OCI-LY3 (cell line): ENCODE results near the gene INPP5E.
"Not testable (repeated sequence)": the region's sequence is repeated elsewhere in the genome, so short reads cannot be mapped to it uniquely, and the experiment has no call there.

Experiments used
- H2AFZ ChIP-seq: fragments of 200-600, 300-600 bp; shearing (Covaris generic); 2 replicates; pipeline ENCODE4 v1.6.0; 2014; ENCODE audit warnings: antibody characterized with exemption, low read depth, low read length
- H3K27ac ChIP-seq: fragments of 200-600, 300-600 bp; sonication (generic); 2 replicates; pipeline ENCODE4 v1.5.1; 2014; ENCODE audit warnings: mild to moderate bottlenecking, low read length, moderate library complexity, mixed read lengths
- H3K27me3 ChIP-seq: fragments of 200-600, 300-600 bp; sonication (generic); 2 replicates; pipeline ENCODE4 v1.6.1; 2014; ENCODE audit warnings: low read depth, low read length, mixed read lengths
- H3K36me3 ChIP-seq: fragments of 200-600, 300-600 bp; sonication (generic); replicated peaks from 2 replicates; pipeline ENCODE3; 2014; ENCODE audit warnings: low read depth, low read length, mixed read lengths
- H3K4me1 ChIP-seq: fragments of 300-600, 200-600 bp; sonication (generic); 2 replicates; pipeline ENCODE4 v1.6.1; 2014; ENCODE audit warnings: low read length, mixed read lengths
- H3K4me2 ChIP-seq: fragments of 200-600, 300-600 bp; sonication (generic); 2 replicates; pipeline ENCODE4 v1.6.1; 2014; ENCODE audit warnings: low read length, mixed read lengths
- H3K4me3 ChIP-seq: fragments of 300-600, 200-600 bp; sonication (generic); 2 replicates; pipeline ENCODE4 v1.5.1; 2014; ENCODE audit warnings: antibody characterized with exemption, mild to moderate bottlenecking, low read length, moderate library complexity
- H3K79me2 ChIP-seq: fragments of 300-600, 200-600 bp; shearing (Covaris generic); 2 replicates; pipeline ENCODE4 v1.6.1; 2014; ENCODE audit warnings: mild to moderate bottlenecking, low read length, mixed read lengths
- H3K9ac ChIP-seq: fragments of 300-600, 200-600 bp; shearing (Covaris generic); 2 replicates; pipeline ENCODE4 v1.6.0; 2014; ENCODE audit warnings: mild to moderate bottlenecking, low read length, moderate library complexity
- H3K9me3 ChIP-seq: fragments of 200-600, 300-600 bp; shearing (Covaris generic); 2 replicates; pipeline ENCODE4 v1.6.1; 2014; ENCODE audit warnings: low read length, mixed read lengths; ENCODE audit not compliant: insufficient read depth
- H4K20me1 ChIP-seq: fragments of 200-600, 300-600 bp; sonication (generic); 2 replicates; pipeline ENCODE4 v1.6.1; 2016; ENCODE audit warnings: low read length, mixed read lengths; ENCODE audit not compliant: insufficient read depth
- CTCF ChIP-seq: fragments of 200-600, 300-600 bp; sonication (generic); IDR thresholded peaks from 2 replicates; pipeline ENCODE4 v1.5.1; 2014; ENCODE audit warnings: antibody characterized with exemption, low read length, low read depth
- EZH2phosphoT487 ChIP-seq: fragments of 200-600 bp; shearing (Covaris generic); IDR thresholded peaks from 2 replicates; pipeline ENCODE4 v1.6.1; 2018; ENCODE audit warnings: antibody characterized with exemption, mixed run types, low read depth

The INPP5E gene

GRCh38 chr9:136405904-136406303, 33.7 kb downstream of the INPP5E start:
- Histone ChIP-seq H3K79me2 (peaks cover 56% of the 10 kb centered on the region), H3K27ac (peak overlapping the region; percentile 94), H3K4me2 (peak overlapping the region; percentile 68; the same call in 1 of the 2 replicates), H3K36me3 (peaks cover 42% of the 10 kb centered on the region), H3K4me1 (peaks cover 47% of the 10 kb centered on the region), H3K9ac (peak overlapping the region; percentile 3; the same call in 1 of the 2 replicates)
- not testable (repeated sequence) for H3K9me3 ChIP-seq, H2AFZ ChIP-seq, H3K27me3 ChIP-seq, H3K4me3 ChIP-seq, H4K20me1 ChIP-seq

GRCh38 chr9:136405481-136405880, 34.2 kb downstream of the INPP5E start:
- no peak for TF ChIP-seq CTCF
- TF ChIP-seq EZH2phosphoT487, result no peak
- Histone ChIP-seq H3K36me3 (peaks cover 42% of the 10 kb centered on the region), H3K4me2 (peak overlapping the region; percentile 68)

GRCh38 chr9:136404801-136405136, 34.9 kb downstream of the INPP5E start:
- peak overlapping the region; percentile 68 for H3K4me2 ChIP-seq

More at GRCh38 chr9:136405481-136405880, 34.2 kb downstream of the INPP5E start:
- peak overlapping the region; percentile 72; the same call in 1 of the 2 replicates for H3K9ac ChIP-seq
- H4K20me1 ChIP-seq, result no peaks in the 10 kb centered on the region
- H3K4me3 ChIP-seq, result peak overlapping the region; percentile 47; the same call in 1 of the 2 replicates
- H3K79me2 ChIP-seq, result peaks cover 52% of the 10 kb centered on the region
- peak overlapping the region; percentile 94 for H3K27ac ChIP-seq
- H3K9me3 ChIP-seq, result no peaks in the 10 kb centered on the region
- peaks cover 51% of the 10 kb centered on the region for H3K4me1 ChIP-seq
- H2AFZ ChIP-seq, result no peak overlapping the region
- no peaks in the 10 kb centered on the region for H3K27me3 ChIP-seq

GRCh38 chr9:136403915-136404800, 35.5 kb downstream of the INPP5E start:
- TF ChIP-seq CTCF (no peak), EZH2phosphoT487 (no peak)
- H3K4me2 ChIP-seq, result peak overlapping the region; percentile 68
- H3K4me1 ChIP-seq, result peaks cover 54% of the 10 kb centered on the region
- H3K9me3 ChIP-seq, result no peaks in the 10 kb centered on the region
- H3K4me3 ChIP-seq, result peak overlapping the region; percentile 66
- H3K79me2 ChIP-seq, result peaks cover 49% of the 10 kb centered on the region
- no peak overlapping the region for H2AFZ ChIP-seq
- H4K20me1 ChIP-seq, result peaks cover 3% of the 10 kb centered on the region; the same call in 1 of the 2 replicates
- H3K27me3 ChIP-seq, result no peaks in the 10 kb centered on the region
- peaks cover 42% of the 10 kb centered on the region for H3K36me3 ChIP-seq
- H3K27ac ChIP-seq, result peak overlapping the region; percentile 94
- peak overlapping the region; percentile 72 for H3K9ac ChIP-seq

More at GRCh38 chr9:136404801-136405136, 34.9 kb downstream of the INPP5E start:
- Histone ChIP-seq H3K9me3 (no peaks in the 10 kb centered on the region), H3K4me1 (peaks cover 54% of the 10 kb centered on the region), H3K27me3 (no peaks in the 10 kb centered on the region), H3K79me2 (peaks cover 49% of the 10 kb centered on the region), H2AFZ (no peak overlapping the region), H3K4me3 (peak overlapping the region; percentile 47), H3K36me3 (peaks cover 42% of the 10 kb centered on the region), H3K27ac (peak overlapping the region; percentile 94), H3K9ac (peak overlapping the region; percentile 72), H4K20me1 (no peaks in the 10 kb centered on the region)
- no peak for TF ChIP-seq CTCF
- no peak for TF ChIP-seq EZH2phosphoT487
